ENCODE measurements around the gene USF1. TPM values are rescaled to one million over a fixed set of nuclear protein-coding genes. Genes with fewer than 3 reads are reported as not detected.
"Not testable (repeated sequence)": the region's sequence is repeated elsewhere in the genome, so short reads cannot be mapped to it uniquely, and the experiment has no call there.

USF1 gene
- total RNA-seq, 1 donor from 2014 or later: 45.9 TPM

DNA sequence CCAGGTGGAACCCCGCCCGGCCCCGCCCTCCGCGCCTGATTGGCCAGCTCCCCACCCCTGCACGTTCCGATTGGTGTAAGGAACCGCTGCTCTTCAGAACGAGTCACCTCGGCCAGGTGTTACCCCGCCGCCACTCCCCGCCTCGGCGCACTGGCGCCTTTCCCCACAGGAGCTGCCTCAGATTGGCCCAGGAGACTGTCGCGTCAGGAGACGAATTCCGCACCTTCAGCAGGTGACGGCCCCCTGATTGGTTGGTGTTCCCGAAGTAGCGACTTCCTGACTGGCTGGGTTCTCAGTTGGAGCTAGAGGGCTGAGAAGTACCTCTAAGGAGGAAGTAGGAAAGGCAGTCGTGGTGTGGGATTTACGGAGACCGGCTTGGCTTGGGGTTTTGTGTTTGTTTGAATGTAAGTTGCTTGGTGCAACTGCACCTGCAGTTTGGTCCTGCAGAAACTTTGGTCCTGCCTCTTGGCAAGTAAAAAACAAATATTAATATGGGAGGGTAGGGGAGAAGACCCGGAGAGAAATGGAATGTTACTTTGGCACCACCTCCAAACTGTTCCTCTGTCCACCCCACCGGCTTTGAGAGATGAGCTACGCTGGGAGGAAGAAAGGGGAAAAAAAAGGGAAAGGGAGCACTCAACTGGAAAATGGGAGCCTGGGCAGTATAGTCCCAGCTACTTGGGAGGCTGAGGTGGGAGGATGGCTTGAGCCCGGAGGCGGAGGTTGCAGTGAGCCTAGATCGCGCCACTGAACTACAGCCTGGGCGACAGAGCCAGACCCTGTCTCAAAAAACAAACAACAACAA, 24.4 kb downstream of the USF1 start:
- no peak for TF ChIP-seq CTCF (IDR thresholded peaks at IDR 0.05; ENCODE audit: insufficient read depth, low read length, poor library complexity, severe bottlenecking)
- DNase-seq (ENCODE audit: low read depth): peak; percentile 87
- Histone ChIP-seq H3K4me3 (ENCODE audit: low read depth, low read length) (peak overlapping the region; percentile 68), H3K36me3 (ENCODE audit: control insufficient read depth, insufficient read depth, low read length) (no peaks in the 10 kb centered on the region), H3K27me3 (ENCODE audit: control insufficient read depth, insufficient read depth, low read length) (no peaks in the 10 kb centered on the region)

DNA sequence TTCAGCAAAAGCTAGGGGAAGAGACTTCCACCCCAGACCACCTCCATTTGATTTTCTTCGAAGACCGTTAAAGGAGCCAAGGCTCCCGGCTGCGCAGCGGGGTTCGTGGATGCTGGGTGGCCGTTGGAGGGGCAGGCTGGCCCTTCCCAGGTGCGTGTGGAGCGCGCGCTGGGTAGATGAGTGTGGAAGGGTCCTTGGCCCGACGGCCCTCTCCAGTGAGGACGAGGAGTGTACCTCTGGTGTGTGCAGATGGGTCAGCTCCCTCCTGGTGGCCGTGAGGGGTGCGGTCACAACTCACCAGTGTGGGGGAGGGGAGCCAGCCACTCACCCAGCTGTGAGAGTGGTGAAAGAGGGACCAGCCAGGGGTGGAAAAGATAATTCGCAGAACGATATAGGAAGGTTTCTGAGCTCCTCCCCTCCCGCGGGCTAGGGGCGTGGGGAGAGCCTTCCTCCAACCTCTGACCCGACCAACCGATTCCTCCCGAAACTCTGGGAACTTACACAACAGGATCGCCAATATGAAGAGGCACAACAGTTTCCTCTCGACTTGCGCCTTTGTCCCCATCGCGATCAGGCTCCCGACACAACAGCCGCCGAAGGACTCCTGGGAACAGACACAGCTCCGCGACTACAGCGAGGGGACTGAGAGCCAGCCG, 25.1 kb downstream of the USF1 start, which contains the start of gene F11R:
F11R (minus strand) TSS at position 644 of the 656 bp plus-strand sequence; CDS start at position 565, 79 bp downstream.
- H3K4me3 ChIP-seq (ENCODE audit: low read depth, low read length): peak within 1 kb of the TSS; percentile 68
- no peak for DNase-seq (ENCODE audit: low read depth)
- H3K27me3 ChIP-seq (ENCODE audit: control insufficient read depth, insufficient read depth, low read length): no peaks in the 10 kb centered on the region
- peak; percentile 24 for TF ChIP-seq CTCF (IDR thresholded peaks at IDR 0.05; ENCODE audit: insufficient read depth, low read length, poor library complexity, severe bottlenecking)
- no peaks in the 10 kb centered on the region for H3K36me3 ChIP-seq (ENCODE audit: control insufficient read depth, insufficient read depth, low read length)

DNA sequence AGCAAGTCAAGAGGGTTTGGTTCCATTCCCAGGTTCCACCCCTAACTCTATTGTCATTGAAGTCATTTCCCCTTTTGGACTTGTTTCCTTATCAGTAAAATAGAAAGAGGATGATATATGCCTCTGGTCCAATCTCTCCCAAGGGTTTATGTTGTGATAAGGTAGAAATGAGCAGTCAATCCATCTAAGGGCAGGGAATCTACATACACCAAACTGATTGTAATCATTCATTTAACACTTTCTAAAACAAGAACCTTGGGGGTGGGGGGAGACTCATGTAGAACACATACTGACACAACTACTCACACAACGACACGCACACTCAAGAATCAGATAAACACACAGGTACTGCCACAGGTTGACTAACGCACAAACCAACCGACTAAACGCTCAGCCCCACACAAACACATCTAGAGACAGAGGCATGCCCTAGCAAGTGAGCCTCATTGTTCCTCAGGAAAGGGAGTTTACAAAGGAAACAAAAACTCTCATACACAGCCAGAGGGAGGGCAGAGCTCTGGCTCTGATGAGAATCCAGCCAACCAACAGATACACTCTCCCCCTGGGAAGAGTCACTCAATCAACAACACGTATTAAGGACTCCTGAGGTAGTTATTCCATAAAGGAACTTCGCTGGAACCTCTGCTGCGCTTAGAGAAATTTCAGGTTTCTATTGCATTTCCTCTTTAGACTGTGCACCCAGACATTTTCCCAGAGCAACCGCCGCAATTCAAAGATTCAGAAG, 25.9 kb downstream of the USF1 start:
- no peaks in the 10 kb centered on the region for H3K36me3 ChIP-seq (ENCODE audit: control insufficient read depth, insufficient read depth, low read length)
- H3K27me3 ChIP-seq (ENCODE audit: control insufficient read depth, insufficient read depth, low read length): no peaks in the 10 kb centered on the region
- no peak for DNase-seq (ENCODE audit: low read depth)
- TF ChIP-seq CTCF (IDR thresholded peaks at IDR 0.05; ENCODE audit: insufficient read depth, low read length, poor library complexity, severe bottlenecking): no peak
- peak overlapping the region; percentile 68 for H3K4me3 ChIP-seq (ENCODE audit: low read depth, low read length)

DNA sequence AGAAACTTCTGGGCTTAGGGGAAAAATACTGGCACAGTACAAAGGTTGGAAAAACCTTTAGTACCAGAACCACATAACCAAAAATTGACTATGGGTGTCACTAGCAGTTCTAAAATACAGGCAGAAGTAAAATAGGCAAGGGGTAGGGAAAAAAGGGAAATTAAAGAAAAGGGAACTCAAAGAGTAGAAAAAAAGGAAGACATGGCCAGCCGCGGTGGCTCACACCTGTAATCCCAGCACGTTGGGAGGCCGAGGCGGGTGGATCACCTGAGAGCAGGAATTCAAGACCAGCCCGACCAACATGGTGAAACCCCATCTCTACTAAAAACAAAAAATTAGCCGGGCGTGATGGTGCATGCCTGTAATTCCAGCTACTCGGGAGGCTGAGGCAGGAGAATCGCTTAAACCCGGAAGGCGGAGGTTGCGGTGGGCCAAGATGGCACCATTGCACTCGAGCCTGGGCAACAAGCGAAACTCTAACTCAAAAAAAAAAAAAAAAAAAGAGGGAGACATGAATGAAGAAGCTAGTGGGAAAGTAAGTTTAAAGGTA, 26.6 kb downstream of the USF1 start:
- H3K36me3 ChIP-seq (ENCODE audit: control insufficient read depth, insufficient read depth, low read length); H3K4me3 ChIP-seq (ENCODE audit: low read depth, low read length); DNase-seq (ENCODE audit: low read depth); H3K27me3 ChIP-seq (ENCODE audit: control insufficient read depth, insufficient read depth, low read length): not testable (repeated sequence)

DNA sequence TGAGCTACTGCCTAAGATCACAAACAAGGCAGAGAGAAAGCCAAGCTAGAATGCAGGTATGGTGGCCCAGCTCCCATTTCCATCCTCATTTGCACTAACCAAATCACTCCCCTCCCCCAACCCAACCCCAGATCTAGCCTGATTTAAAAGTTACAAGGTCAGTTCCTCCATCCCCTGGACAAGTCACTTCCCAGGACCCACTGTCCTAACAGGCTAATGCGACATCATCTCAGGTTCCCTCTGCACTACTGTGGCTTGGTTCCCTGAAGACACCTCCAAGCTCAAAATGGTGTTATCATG, 27.2 kb downstream of the USF1 start:
- no peaks in the 10 kb centered on the region for H3K36me3 ChIP-seq (ENCODE audit: control insufficient read depth, insufficient read depth, low read length)
- TF ChIP-seq CTCF (IDR thresholded peaks at IDR 0.05; ENCODE audit: insufficient read depth, low read length, poor library complexity, severe bottlenecking): no peak
- no peak overlapping the region for H3K4me3 ChIP-seq (ENCODE audit: low read depth, low read length)
- H3K27me3 ChIP-seq (ENCODE audit: control insufficient read depth, insufficient read depth, low read length): no peaks in the 10 kb centered on the region
- no peak for DNase-seq (ENCODE audit: low read depth)
